PC-3 (cell line): ENCODE data around the gene TFAP2B. TPM values are rescaled to one million over a fixed set of nuclear protein-coding genes. Genes with fewer than 3 reads are reported as not detected.

Source experiments
- ATAC-seq: fragments of 200-7000 bp; cut with Tn5 transposase; 2 replicates; pipeline ENCODE4 v1.9.1; 2020; ENCODE audit warnings: mild to moderate bottlenecking, moderate library complexity
- Bru-seq: library from RNA; stranded (reverse); fragments of 400-500 nt; gene quantifications from one replicate; lab custom pipeline; 2021; lab: Mats Ljungman, UMichigan
- BruChase-seq, 2 experiments: library from RNA; stranded (reverse); fragments of 400-500 nt; gene quantifications; one replicate each; lab custom pipeline; 2021; lab: Mats Ljungman, UMichigan
- BruUV-seq: library from RNA; stranded (reverse); fragments of 400-500 nt; replicated peaks from 2 replicates; lab custom pipeline; 2021; lab: Mats Ljungman, UMichigan
- CTCF ChIA-PET: fragments of 300-600 bp; sonication (Branson Sonifier 250); formaldehyde crosslinking; loops from one replicate; lab custom pipeline; 2022; ENCODE audit warnings: antibody characterized with exemption; lab: Charles Lee
- POLR2A ChIA-PET: fragments of 300-600 bp; sonication (Branson Sonifier 250); formaldehyde crosslinking; loops from one replicate; lab custom pipeline; 2022; ENCODE audit warnings: antibody characterized with exemption; ENCODE audit not compliant: unreplicated experiment; lab: Charles Lee
- DNase-seq: peaks from one replicate; pipeline ENCODE4 v3.0.0-alpha.2; 2015
- H2AFZ ChIP-seq: fragments of 300-600 bp; sonication (generic); 2 replicates; pipeline ENCODE4 v1.6.0; 2016; ENCODE audit warnings: antibody characterized with exemption, low read length
- H3F3A ChIP-seq: fragments of 300-600 bp; sonication (generic); one replicate; pipeline ENCODE4 v1.6.0; 2017; ENCODE audit warnings: antibody characterized with exemption, low read length, control low read depth, mild to moderate bottlenecking; ENCODE audit not compliant: unreplicated experiment
- H3K27ac ChIP-seq: fragments of 300-600 bp; sonication (generic); 2 replicates; pipeline ENCODE4 v1.5.1; 2016; ENCODE audit warnings: mild to moderate bottlenecking, low read length
- H3K27me3 ChIP-seq: fragments of 300-600 bp; sonication (generic); 2 replicates; pipeline ENCODE4 v1.6.1; 2016; ENCODE audit warnings: low read length, mixed read lengths
- H3K36me3 ChIP-seq: fragments of 300-600 bp; sonication (generic); 2 replicates; pipeline ENCODE4 v1.6.1; 2016; ENCODE audit warnings: low read depth, mixed run types, low read length, mixed read lengths
- H3K4me1 ChIP-seq: fragments of 300-600 bp; sonication (generic); 2 replicates; pipeline ENCODE4 v1.5.1; 2016; ENCODE audit warnings: low read length; ENCODE audit not compliant: insufficient read depth
- H3K4me2 ChIP-seq: fragments of 300-600 bp; sonication (generic); 2 replicates; pipeline ENCODE4 v1.6.0; 2016; ENCODE audit warnings: low read length
- H3K4me3 ChIP-seq: fragments of 300-600 bp; sonication (generic); 2 replicates; pipeline ENCODE4 v1.5.1; 2016; ENCODE audit warnings: mild to moderate bottlenecking, low read length, mixed read lengths
- H3K79me2 ChIP-seq: fragments of 300-600 bp; sonication (generic); 2 replicates; pipeline ENCODE4 v1.6.1; 2017; ENCODE audit warnings: low read length, mixed read lengths
- H3K9ac ChIP-seq: fragments of 300-600 bp; sonication (generic); 2 replicates; pipeline ENCODE4 v1.6.0; 2016; ENCODE audit warnings: mild to moderate bottlenecking, low read length
- H3K9me2 ChIP-seq: fragments of 300-600 bp; sonication (generic); replicated peaks from 2 replicates; pipeline ENCODE4 v1.6.1; 2016; ENCODE audit warnings: mixed run types, low read length, mixed read lengths
- H3K9me3 ChIP-seq: fragments of 300-600 bp; sonication (generic); 2 replicates; pipeline ENCODE4 v1.6.1; 2016; ENCODE audit warnings: low read length, mixed read lengths
- H4K20me1 ChIP-seq: fragments of 300-600 bp; sonication (generic); 2 replicates; pipeline ENCODE4 v1.6.1; 2016; ENCODE audit warnings: low read length, mixed read lengths
- CTCF ChIP-seq: fragments of 300-600 bp; sonication (generic); conservative IDR thresholded peaks from 2 replicates; pipeline ENCODE4 v1.5.1; 2017; ENCODE audit warnings: antibody characterized with exemption, low read depth, mild to moderate bottlenecking, low read length
- EZH2 ChIP-seq: fragments of 300-600 bp; sonication (generic); IDR thresholded peaks from one replicate; pipeline ENCODE4 v1.6.1; 2017; ENCODE audit warnings: antibody characterized with exemption, mild to moderate bottlenecking, low read length; ENCODE audit not compliant: unreplicated experiment
- EZH2phosphoT487 ChIP-seq: fragments of 300-600 bp; sonication (generic); IDR thresholded peaks from 2 replicates; pipeline ENCODE4 v1.6.1; 2018; ENCODE audit warnings: mild to moderate bottlenecking, antibody characterized with exemption, low read length, borderline replicate concordance
- intact Hi-C: fragments of 100-400 bp; cut with micrococcal nuclease; formaldehyde crosslinking; loops from 2 replicates; pipeline ENCODE4 v1.9.0; 2023
- long read RNA-seq: library from polyadenylated mRNA; unstranded; transcript quantifications from one replicate; pipeline ENCODE4 v2.0.0, GENCODE V29; 2021; ENCODE audit not compliant: unreplicated experiment
- total RNA-seq: library from RNA; depleted of rRNA; stranded (reverse); fragments of >200 nt; gene quantifications from 2 replicates; pipeline ENCODE4 v1.2.3, GENCODE V29; 2014; rRNA removed

TFAP2B gene
- not detected in 2 replicates for total RNA-seq
- Bru-seq, nascent RNA = not detected
- percentile 7 among the genes with signal in this experiment for BruChase-seq, experiment 1, labeled RNA remaining after a 6-hour chase
- BruChase-seq, experiment 2, labeled RNA remaining after a 2-hour chase = not detected
- long read RNA-seq = 0 reads

- H4K20me1 ChIP-seq = no peaks in the 10 kb centered on the region
- ChIA-PET POLR2A (no interaction called here), CTCF (no interaction called here)
- no peak within 1 kb of the TSS for H2AFZ ChIP-seq
- peaks cover 23% of the 10 kb centered on the region for H3K27me3 ChIP-seq
- ATAC-seq (no peak), DNase-seq (no peak)
- no peaks in the 10 kb centered on the region for H3K36me3 ChIP-seq
- no peak within 1 kb of the TSS for H3K4me2 ChIP-seq
- intact Hi-C loops = loop anchor here (5.0 to 10.0 kb wide), 3 partner anchors 209 to 1144 kb away; no protein-coding TSS in a partner anchor
- H3K9me3 ChIP-seq = no peaks in the 10 kb centered on the region
- TF ChIP-seq CTCF (no peak), EZH2phosphoT487 (no peak), EZH2 (no peak)
- H3K9me2 ChIP-seq = no peaks in the 10 kb centered on the region
- H3K4me1 ChIP-seq = peaks cover 19% of the 10 kb centered on the region; the same call in 1 of the 2 replicates
- no peaks in the 10 kb centered on the region for H3K79me2 ChIP-seq
- no peak within 1 kb of the TSS for H3K4me3 ChIP-seq
- no peak within 1 kb of the TSS for H3K9ac ChIP-seq
- no peaks in the 10 kb centered on the region for H3F3A ChIP-seq
- BruUV-seq = no TSS peak
- no peak within 1 kb of the TSS for H3K27ac ChIP-seq
Observed at GRCh38 chr6:50818673-50819072, at the start of gene TFAP2B. TSS of gene TFAP2B (plus strand) at chr6:50818871. CDS start at chr6:50818892, 21 bp downstream.

- no peak overlapping the region for H3K4me2 ChIP-seq
- H3K4me1 ChIP-seq = no peaks in the 10 kb centered on the region
- H3K9me3 ChIP-seq = no peaks in the 10 kb centered on the region
- H3K27ac ChIP-seq = no peak overlapping the region
- BruUV-seq = no TSS peak
- ATAC-seq (no peak), DNase-seq (no peak)
- CTCF ChIA-PET = no interaction called here
- no peak overlapping the region for H2AFZ ChIP-seq
- H3K4me3 ChIP-seq = no peak overlapping the region
- H3K79me2 ChIP-seq = no peaks in the 10 kb centered on the region
- H3F3A ChIP-seq = no peaks in the 10 kb centered on the region
- peaks cover 46% of the 10 kb centered on the region for H3K27me3 ChIP-seq
- H4K20me1 ChIP-seq = no peaks in the 10 kb centered on the region
- POLR2A ChIA-PET = no interaction called here
- no peak for TF ChIP-seq EZH2phosphoT487
- TF ChIP-seq CTCF = no peak
- no peak for TF ChIP-seq EZH2
- H3K9ac ChIP-seq = no peak overlapping the region
- H3K36me3 ChIP-seq = no peaks in the 10 kb centered on the region
- H3K9me2 ChIP-seq = no peaks in the 10 kb centered on the region
- intact Hi-C loops = no loop called here
Observed at GRCh38 chr6:50778696-50779095, 40.0 kb upstream of the TFAP2B start.

GRCh38 chr6:50780382-50780781, 38.3 kb upstream of the TFAP2B start:
- Histone ChIP-seq H3K27ac (no peak overlapping the region), H3K36me3 (no peaks in the 10 kb centered on the region), H3K9me2 (no peaks in the 10 kb centered on the region; the same call in 1 of the 2 replicates), H3K9ac (no peak overlapping the region), H3K4me3 (no peak overlapping the region), H3K27me3 (peaks cover 33% of the 10 kb centered on the region), H4K20me1 (no peaks in the 10 kb centered on the region), H3K4me2 (no peak overlapping the region), H3F3A (no peaks in the 10 kb centered on the region), H3K79me2 (no peaks in the 10 kb centered on the region), H3K4me1 (no peaks in the 10 kb centered on the region), H3K9me3 (no peaks in the 10 kb centered on the region), H2AFZ (no peak overlapping the region)
- BruUV-seq = no TSS peak
- TF ChIP-seq EZH2phosphoT487 (no peak), EZH2 (no peak), CTCF (no peak)
- ChIA-PET CTCF (no interaction called here), POLR2A (no interaction called here)
- DNase-seq (no peak), ATAC-seq (no peak)
- intact Hi-C loops = no loop called here
